Loucy (cell line): ENCODE measurements around the gene SBF2.

Experiments
- H2AFZ ChIP-seq: fragments of 200-600 bp; sonication (generic); 2 replicates; pipeline ENCODE4 v1.6.0; 2016; ENCODE audit warnings: antibody characterized with exemption, mild to moderate bottlenecking, low read length, moderate library complexity
- H3F3A ChIP-seq: fragments of 200-600 bp; 2 replicates; pipeline ENCODE4 v1.6.0; 2016; ENCODE audit warnings: antibody characterized with exemption, low read depth, mild to moderate bottlenecking
- H3K27me3 ChIP-seq: fragments of 200-600 bp; sonication (generic); 2 replicates; pipeline ENCODE4 v1.6.1; 2014; ENCODE audit warnings: low read length, mild to moderate bottlenecking; ENCODE audit not compliant: insufficient read depth, poor library complexity, severe bottlenecking
- H3K36me3 ChIP-seq: fragments of 200-600 bp; sonication (generic); 2 replicates; pipeline ENCODE4 v1.6.1; 2016; ENCODE audit warnings: low read length; ENCODE audit not compliant: insufficient read depth
- H3K4me1 ChIP-seq: fragments of 200-600 bp; sonication (generic); 2 replicates; pipeline ENCODE4 v1.5.1; 2014; ENCODE audit warnings: low read length, mild to moderate bottlenecking; ENCODE audit not compliant: insufficient read depth, poor library complexity, severe bottlenecking
- H3K4me2 ChIP-seq: fragments of 200-600 bp; sonication (generic); 2 replicates; pipeline ENCODE4 v1.6.0; 2014; ENCODE audit warnings: antibody characterized with exemption, low read length, low read depth, mild to moderate bottlenecking; ENCODE audit not compliant: poor library complexity, severe bottlenecking
- H3K4me3 ChIP-seq: fragments of 200-600 bp; sonication (generic); 2 replicates; pipeline ENCODE4 v1.5.1; 2014; ENCODE audit warnings: low read length, mild to moderate bottlenecking, mixed read lengths; ENCODE audit not compliant: poor library complexity, severe bottlenecking
- H3K79me2 ChIP-seq: fragments of 200-600 bp; sonication (generic); 2 replicates; pipeline ENCODE4 v1.6.1; 2014; ENCODE audit warnings: low read length; ENCODE audit not compliant: insufficient read depth
- H3K9ac ChIP-seq: fragments of 200-600 bp; sonication (generic); 2 replicates; pipeline ENCODE4 v1.6.0; 2014; ENCODE audit warnings: mild to moderate bottlenecking, low read depth, low read length, moderate library complexity; ENCODE audit not compliant: poor library complexity, severe bottlenecking
- H3K9me2 ChIP-seq: fragments of 200-600 bp; sonication (generic); replicated peaks from 2 replicates; pipeline ENCODE4 v1.6.1; 2016; ENCODE audit warnings: low read depth, low read length, mixed read lengths
- H3K9me3 ChIP-seq: fragments of 200-600 bp; sonication (generic); 2 replicates; pipeline ENCODE4 v1.6.1; 2014; ENCODE audit warnings: mild to moderate bottlenecking, antibody characterized with exemption, low read length, low read depth; ENCODE audit not compliant: insufficient read depth
- H4K20me1 ChIP-seq: fragments of 200-600 bp; sonication (generic); 2 replicates; pipeline ENCODE4 v1.6.0; 2014; ENCODE audit warnings: antibody characterized with exemption, low read length, mild to moderate bottlenecking; ENCODE audit not compliant: insufficient read depth, poor library complexity, severe bottlenecking
- CTCF ChIP-seq: fragments of 200-600 bp; sonication (generic); conservative IDR thresholded peaks from 2 replicates; pipeline ENCODE4 v1.5.1; 2014; ENCODE audit warnings: mild to moderate bottlenecking, antibody characterized with exemption, low read length
- EZH2phosphoT487 ChIP-seq: fragments of 200-600 bp; IDR thresholded peaks from 2 replicates; pipeline ENCODE4 v1.6.1; 2018; ENCODE audit warnings: antibody characterized with exemption, mild to moderate bottlenecking, moderate library complexity, borderline replicate concordance

Gene SBF2

GRCh38 chr11:9826390-9826789 lies 467.6 kb downstream of the SBF2 start:
- H3K27me3 ChIP-seq: no peaks in the 10 kb centered on the region
- no peak overlapping the region for H3K4me2 ChIP-seq
- no peaks in the 10 kb centered on the region; the same call in 1 of the 2 replicates for H3K36me3 ChIP-seq
- H3K4me1 ChIP-seq: no peaks in the 10 kb centered on the region
- TF ChIP-seq EZH2phosphoT487 (no peak), CTCF (no peak)
- no peaks in the 10 kb centered on the region for H4K20me1 ChIP-seq
- no peaks in the 10 kb centered on the region for H3K9me2 ChIP-seq
- no peaks in the 10 kb centered on the region for H3F3A ChIP-seq
- H3K9ac ChIP-seq: no peak overlapping the region
- H3K4me3 ChIP-seq: no peak overlapping the region
- H3K9me3 ChIP-seq: no peaks in the 10 kb centered on the region
- H3K79me2 ChIP-seq: no peaks in the 10 kb centered on the region
- no peak overlapping the region for H2AFZ ChIP-seq

- Histone ChIP-seq H3K4me3 (no peak overlapping the region), H3K36me3 (no peaks in the 10 kb centered on the region), H2AFZ (no peak overlapping the region), H3K27me3 (no peaks in the 10 kb centered on the region), H3K9me3 (no peaks in the 10 kb centered on the region), H3F3A (no peaks in the 10 kb centered on the region), H3K4me1 (no peaks in the 10 kb centered on the region), H3K79me2 (no peaks in the 10 kb centered on the region), H3K4me2 (no peak overlapping the region), H3K9me2 (no peaks in the 10 kb centered on the region), H3K9ac (no peak overlapping the region), H4K20me1 (no peaks in the 10 kb centered on the region)
- TF ChIP-seq EZH2phosphoT487 (no peak), CTCF (no peak)
Measured at GRCh38 chr11:9825895-9826294, 468.1 kb downstream of the SBF2 start.

GRCh38 chr11:9825315-9825714 lies 468.7 kb downstream of the SBF2 start:
- TF ChIP-seq EZH2phosphoT487: no peak
- no peak for TF ChIP-seq CTCF

More at GRCh38 chr11:9825315-9825714, 468.7 kb downstream of the SBF2 start:
- Histone ChIP-seq H3F3A (no peaks in the 10 kb centered on the region), H3K27me3 (no peaks in the 10 kb centered on the region), H3K9me2 (no peaks in the 10 kb centered on the region), H3K36me3 (no peaks in the 10 kb centered on the region), H3K9me3 (no peaks in the 10 kb centered on the region), H2AFZ (no peak overlapping the region), H3K9ac (no peak overlapping the region), H3K4me1 (no peaks in the 10 kb centered on the region), H3K4me2 (no peak overlapping the region), H4K20me1 (no peaks in the 10 kb centered on the region), H3K4me3 (no peak overlapping the region), H3K79me2 (no peaks in the 10 kb centered on the region)
